Gastrocnemius medialis (tissue), 4 donors: Measurements from ENCODE around the gene DSCAML1. TPM values are rescaled to one million over a fixed set of nuclear protein-coding genes. Genes with fewer than 3 reads are reported as not detected.

ENCODE experiments used
- ATAC-seq, 2 donors: fragments of 150-250 bp; one replicate each; pipeline ENCODE4 v1.9.1; 2016
- DNase-seq, 2 donors: peaks; one replicate each; pipeline ENCODE4 v3.0.0-alpha.2; 2019
- H3K27ac ChIP-seq, 4 donors: fragments of 200-600 bp; sonication (generic); 1 replicate in 1 of 4; 2 replicates in 3 of 4; pipeline ENCODE4 v1.5.1; 2016 to 2018; ENCODE audit warnings: mild to moderate bottlenecking in 2 of 4, moderate library complexity in 1 of 4
- H3K27me3 ChIP-seq, 3 donors: fragments of 200-600 bp; sonication (generic) in 2 of 3; 1 replicate in 1 of 3; 2 replicates in 2 of 3; pipeline versions ENCODE4 v1.5.1 to v1.6.0; 2016 to 2019; ENCODE audit warnings: mild to moderate bottlenecking in 1 of 3, moderate library complexity in 1 of 3
- H3K36me3 ChIP-seq, 2 donors: fragments of 200-600 bp; sonication (generic) in 1 of 2; one replicate each; pipeline ENCODE4 v1.5.1; 2017 to 2018
- H3K4me1 ChIP-seq, 2 donors: fragments of 200-600 bp; sonication (generic) in 1 of 2; one replicate each; pipeline ENCODE4 v1.5.1; 2016 to 2017; ENCODE audit warnings: mild to moderate bottlenecking in 2 of 2
- H3K4me3 ChIP-seq, 4 donors: fragments of 200-600 bp; sonication (generic) in 3 of 4; 1 replicate in 1 of 4; 2 replicates in 3 of 4; pipeline ENCODE4 v1.5.1; 2016 to 2019; ENCODE audit warnings: mild to moderate bottlenecking in 2 of 4
- H3K9me3 ChIP-seq, 3 donors: fragments of 200-600 bp; sonication (generic) in 2 of 3; 1 replicate in 1 of 3; 2 replicates in 2 of 3; pipeline ENCODE4 v1.5.1; 2016 to 2019
- CTCF ChIP-seq, 5 experiments: fragments of 450-650 bp in 3 of 5; fragments of 200-600 bp in 2 of 5; sonication (generic) in 2 of 5; IDR thresholded peaks in 4 of 5; conservative IDR thresholded peaks in 1 of 5; 1 replicate in 4 of 5; 2 replicates in 1 of 5; pipeline ENCODE4 v1.5.1; 2016 to 2019; ENCODE audit warnings: antibody characterized with exemption in 5 of 5, mild to moderate bottlenecking in 3 of 5, moderate library complexity in 3 of 5
- POLR2A ChIP-seq, 2 donors: fragments of 450-650 bp; IDR thresholded peaks; one replicate each; pipeline ENCODE4 v1.6.1; 2017; ENCODE audit warnings: antibody characterized with exemption in 2 of 2, mild to moderate bottlenecking in 2 of 2, moderate library complexity in 2 of 2
- in situ Hi-C, 4 donors: fragments of 200-750 bp; cut with MboI; loops; one replicate each; pipeline versions ENCODE4 v1.15.0 to v1.8.0; 2017; ENCODE audit warnings: low sequenced_read_pairs in 4 of 4
- intact Hi-C: fragments of 100-400 bp; cut with DNase I; formaldehyde crosslinking; loops from one replicate; pipeline ENCODE4 v1.15.1; 2023; ENCODE audit warnings: low total_unique reads
- total RNA-seq, 4 donors: library from RNA; depleted of rRNA; stranded (reverse); fragments of >200 nt; gene quantifications; one replicate each; pipeline versions ENCODE4 v1.1.0 to v1.2.3, GENCODE V29; 2016

Gene DSCAML1
- total RNA-seq, 4 donors from 2014 or later: 0.05 to 0.15 (median 0.07) TPM

GRCh38 chr11:117593065-117593464, 204.0 kb downstream of the DSCAML1 start:
- Histone ChIP-seq H3K4me3 (no peak overlapping the region), H3K4me1 (no peaks in the 10 kb centered on the region), H3K9me3 (no peaks in the 10 kb centered on the region), H3K36me3 (no peaks in the 10 kb centered on the region), H3K27ac (no peak overlapping the region), H3K27me3 (peaks cover 0 to 5% (median 0%) of the 10 kb centered on the region in 3 donors)
- in situ Hi-C loops: no loop called here
- intact Hi-C loops: no loop called here
- DNase-seq: no peak
- ATAC-seq: no peak
- TF ChIP-seq CTCF (IDR thresholded peaks at IDR 0.05 in 4 of 5, conservative IDR thresholded peaks at IDR 0.05 in 1 of 5): no peak
- TF ChIP-seq POLR2A (IDR thresholded peaks at IDR 0.05): no peak

- DNase-seq: no peak
- no peaks in the 10 kb centered on the region for H3K4me1 ChIP-seq
- H3K4me3 ChIP-seq: no peak overlapping the region
- no peaks in the 10 kb centered on the region for H3K36me3 ChIP-seq
- H3K27me3 ChIP-seq: peaks cover 0 to 5% (median 0%) of the 10 kb centered on the region in 3 donors
- no peaks in the 10 kb centered on the region for H3K9me3 ChIP-seq
- intact Hi-C loops (no loop called here), in situ Hi-C loops (no loop called here)
- no peak overlapping the region for H3K27ac ChIP-seq
- no peak for ATAC-seq
- TF ChIP-seq CTCF (IDR thresholded peaks at IDR 0.05 in 4 of 5, conservative IDR thresholded peaks at IDR 0.05 in 1 of 5): no peak
- TF ChIP-seq POLR2A (IDR thresholded peaks at IDR 0.05): no peak
Observed at GRCh38 chr11:117591316-117592039, 205.5 kb downstream of the DSCAML1 start.

GRCh38 chr11:117589063-117589462, 208.0 kb downstream of the DSCAML1 start:
- Histone ChIP-seq H3K36me3 (no peaks in the 10 kb centered on the region), H3K9me3 (no peaks in the 10 kb centered on the region), H3K27me3 (peaks cover 0 to 3% (median 0%) of the 10 kb centered on the region in 3 donors), H3K4me3 (no peak overlapping the region), H3K27ac (no peak overlapping the region), H3K4me1 (no peaks in the 10 kb centered on the region)
- DNase-seq (no peak), ATAC-seq (no peak)
- in situ Hi-C loops: no loop called here
- TF ChIP-seq POLR2A (IDR thresholded peaks at IDR 0.05) (no peak), CTCF (IDR thresholded peaks at IDR 0.05 in 4 of 5, conservative IDR thresholded peaks at IDR 0.05 in 1 of 5) (no peak)
- intact Hi-C loops: no loop called here

GRCh38 chr11:117588166-117588810, 208.7 kb downstream of the DSCAML1 start:
- no peaks in the 10 kb centered on the region for H3K36me3 ChIP-seq
- no peaks in the 10 kb centered on the region for H3K4me1 ChIP-seq
- no peak overlapping the region for H3K27ac ChIP-seq
- no peak for TF ChIP-seq POLR2A (IDR thresholded peaks at IDR 0.05)
- no peak for TF ChIP-seq CTCF (IDR thresholded peaks at IDR 0.05 in 4 of 5, conservative IDR thresholded peaks at IDR 0.05 in 1 of 5)
- in situ Hi-C loops: no loop called here
- no peaks in the 10 kb centered on the region for H3K9me3 ChIP-seq
- H3K4me3 ChIP-seq: no peak overlapping the region
- DNase-seq (no peak), ATAC-seq (no peak)
- intact Hi-C loops: no loop called here
- H3K27me3 ChIP-seq: peaks cover 0 to 3% (median 0%) of the 10 kb centered on the region in 3 donors
